Skeletal muscle tissue (tissue), 4 donors: ENCODE results near the gene COL12A1. TPM values are rescaled to one million over a fixed set of nuclear protein-coding genes. Genes with fewer than 3 reads are reported as not detected.
A peak's percentile ranks its signal among the peaks of the same experiment; 100 is the strongest.

Experiments
- H3K27ac ChIP-seq: one replicate; pipeline ENCODE4 v1.7.0; 2013; ENCODE audit warnings: mild to moderate bottlenecking, low read depth, low read length, inconsistent platforms
- H3K27me3 ChIP-seq, 3 donors: one replicate each; pipeline ENCODE4 v1.7.0; 2013; ENCODE audit warnings: low read length in 3 of 3; ENCODE audit not compliant: control insufficient read depth in 3 of 3, insufficient read depth in 3 of 3
- H3K36me3 ChIP-seq, 3 donors: one replicate each; pipeline ENCODE4 v1.7.0; 2013; ENCODE audit warnings: low read length in 3 of 3; ENCODE audit not compliant: control insufficient read depth in 3 of 3, insufficient read depth in 3 of 3
- H3K4me1 ChIP-seq, 3 donors: one replicate each; pipeline ENCODE4 v1.7.0; 2013; ENCODE audit warnings: low read length in 3 of 3, mild to moderate bottlenecking in 3 of 3; ENCODE audit not compliant: control insufficient read depth in 3 of 3, insufficient read depth in 3 of 3
- H3K4me3 ChIP-seq, 3 donors: one replicate each; pipeline ENCODE4 v1.7.0; 2013; ENCODE audit warnings: low read length in 3 of 3
- H3K9ac ChIP-seq, 3 donors: one replicate each; pipeline ENCODE4 v1.7.0; 2013; ENCODE audit warnings: low read length in 3 of 3, mild to moderate bottlenecking in 3 of 3, moderate library complexity in 2 of 3, low read depth in 1 of 3
- H3K9me3 ChIP-seq, 3 donors: one replicate each; pipeline ENCODE4 v1.7.0; 2013; ENCODE audit warnings: low read length in 3 of 3; ENCODE audit not compliant: control insufficient read depth in 3 of 3
- total RNA-seq: library from RNA; depleted of rRNA; stranded (reverse); fragments of >200 nt; gene quantifications from one replicate; pipeline ENCODE4 v1.2.3, GENCODE V29; 2014
- donor health status: Osteomylitis.

COL12A1 gene
- total RNA-seq, 1 donor from 2014 or later, result 474 TPM

DNA sequence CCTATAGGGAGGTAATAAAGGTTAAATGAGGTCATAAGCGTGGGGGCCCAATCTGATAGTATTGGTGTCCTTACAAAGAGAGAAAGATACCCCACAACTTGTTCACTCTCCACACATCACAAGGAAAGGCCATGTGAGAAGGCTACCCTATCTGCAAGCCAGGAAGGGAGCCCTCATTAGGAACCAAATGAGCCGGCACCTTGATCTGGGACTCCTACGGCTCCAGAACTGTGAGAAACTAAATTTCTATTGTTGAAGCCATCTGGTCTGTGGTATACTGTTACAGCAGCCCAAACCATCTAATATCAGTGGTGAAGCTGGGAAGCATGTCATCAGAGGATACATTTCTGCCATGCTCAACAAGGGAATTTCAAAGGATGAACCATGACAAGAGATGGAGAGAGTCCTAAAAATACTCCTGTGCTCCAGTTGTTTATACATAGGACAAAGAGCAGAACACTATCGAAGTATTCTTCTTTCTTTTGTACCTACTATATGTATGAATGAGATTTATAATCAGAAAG lies 27.3 kb upstream of the COL12A1 start:
- Histone ChIP-seq H3K27me3 (no peaks in the 10 kb centered on the region), H3K4me3 (no peak overlapping the region), H3K4me1 (peaks cover 5 to 7% (median 6%) of the 10 kb centered on the region in 3 donors), H3K9ac (no peak overlapping the region), H3K27ac (no peak overlapping the region), H3K36me3 (peaks cover 8 to 18% (median 14%) of the 10 kb centered on the region in 3 donors), H3K9me3 (no peaks in the 10 kb centered on the region)

DNA sequence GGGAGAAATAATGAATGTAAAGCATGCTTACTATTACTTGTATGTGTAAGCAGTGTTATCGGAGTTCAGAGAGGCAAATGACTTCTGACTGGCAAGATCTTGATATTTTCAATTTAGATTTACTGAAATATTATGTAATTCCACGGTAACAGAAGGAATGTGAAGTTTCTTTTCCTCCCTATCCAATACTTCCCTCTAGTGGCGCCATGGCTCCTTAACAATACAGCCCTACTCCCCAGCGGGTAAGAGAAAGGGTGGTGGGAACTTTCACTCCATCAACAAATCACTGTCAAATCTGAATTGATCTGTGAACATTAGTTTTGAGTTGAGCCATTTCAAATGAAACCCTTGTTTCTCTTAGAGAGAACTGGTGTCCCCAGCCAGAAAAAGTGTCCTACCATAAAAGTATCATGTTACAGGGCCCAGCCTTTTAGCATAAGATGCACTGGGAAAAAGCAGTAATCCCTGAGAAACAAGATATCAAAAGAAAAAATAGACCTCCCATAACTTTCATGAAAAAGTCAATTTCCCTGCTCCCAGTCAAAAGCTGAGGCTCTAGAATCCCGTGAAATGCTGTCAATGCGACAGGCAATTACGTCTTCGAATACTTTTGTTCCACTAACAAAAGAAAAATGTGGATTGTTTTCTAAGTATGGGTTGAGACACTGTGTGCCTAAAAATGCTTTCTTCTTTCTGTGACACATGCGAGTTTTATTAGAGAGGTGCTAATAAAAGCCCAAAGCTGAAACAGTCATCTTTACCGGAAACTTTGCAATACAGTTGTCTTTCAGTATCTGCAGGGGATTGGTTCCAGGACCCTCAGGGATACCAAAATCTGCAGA lies 24.9 kb upstream of the COL12A1 start:
- no peaks in the 10 kb centered on the region for H3K36me3 ChIP-seq

DNA sequence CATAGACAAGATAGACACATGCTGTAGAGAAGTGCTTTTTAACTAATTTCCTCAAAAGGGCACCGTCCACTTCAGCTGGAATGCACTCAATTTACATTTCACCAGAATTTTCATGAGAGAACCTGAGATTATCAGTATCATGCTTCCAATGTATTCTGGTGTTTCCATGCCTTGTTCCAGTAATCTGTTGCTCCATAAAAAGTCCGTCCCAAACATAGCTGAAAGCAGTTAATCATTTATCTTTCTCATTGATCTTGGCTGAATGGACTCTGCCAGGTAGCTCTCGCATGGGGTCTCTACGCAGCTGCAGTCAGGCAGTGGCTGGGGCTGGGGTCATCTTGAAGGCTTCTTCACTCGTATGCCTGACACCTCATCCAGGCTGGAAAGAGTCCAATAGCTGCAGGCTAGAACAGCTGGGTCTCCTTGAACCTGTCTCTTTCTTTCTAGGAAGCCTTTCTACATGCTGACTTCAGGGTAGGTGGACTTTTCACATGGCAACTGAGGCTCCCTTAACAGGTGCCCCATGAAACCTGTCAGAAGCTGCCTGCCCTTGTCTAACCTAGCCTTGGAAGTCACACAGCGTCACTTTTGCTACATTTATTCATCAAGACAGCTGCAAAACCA lies 18.6 kb upstream of the COL12A1 start:
- no peak overlapping the region for H3K27ac ChIP-seq
- no peak overlapping the region for H3K4me3 ChIP-seq
- no peak overlapping the region for H3K9ac ChIP-seq
- no peaks in the 10 kb centered on the region for H3K36me3 ChIP-seq
- H3K27me3 ChIP-seq, result no peaks in the 10 kb centered on the region
- no peaks in the 10 kb centered on the region for H3K4me1 ChIP-seq
- H3K9me3 ChIP-seq, result no peaks in the 10 kb centered on the region

More for the DNA sequence above, 24.9 kb upstream of the COL12A1 start:
- Histone ChIP-seq H3K27ac (no peak overlapping the region), H3K4me1 (peaks cover 5 to 7% (median 6%) of the 10 kb centered on the region in 3 donors), H3K9ac (no peak overlapping the region), H3K9me3 (no peaks in the 10 kb centered on the region), H3K4me3 (peak overlapping the region in 1 of 3 donors; percentile 31), H3K27me3 (no peaks in the 10 kb centered on the region)

- Histone ChIP-seq H3K27me3 (no peaks in the 10 kb centered on the region), H3K4me1 (no peaks in the 10 kb centered on the region), H3K9ac (no peak overlapping the region), H3K36me3 (no peaks in the 10 kb centered on the region), H3K4me3 (no peak overlapping the region), H3K9me3 (no peaks in the 10 kb centered on the region), H3K27ac (no peak overlapping the region)
Measured at GRCh38 chr6:75223428-75223827, 17.6 kb upstream of the COL12A1 start.

GRCh38 chr6:75222261-75222660 lies 16.4 kb upstream of the COL12A1 start:
- no peak overlapping the region for H3K9ac ChIP-seq
- H3K4me1 ChIP-seq, result no peaks in the 10 kb centered on the region
- no peaks in the 10 kb centered on the region for H3K36me3 ChIP-seq
- no peak overlapping the region for H3K27ac ChIP-seq
- H3K27me3 ChIP-seq, result no peaks in the 10 kb centered on the region
- no peaks in the 10 kb centered on the region for H3K9me3 ChIP-seq
- H3K4me3 ChIP-seq, result no peak overlapping the region

- no peaks in the 10 kb centered on the region for H3K4me1 ChIP-seq
Measured at GRCh38 chr6:75221116-75221515, 15.3 kb upstream of the COL12A1 start.

GRCh38 chr6:75220357-75220756 lies 14.5 kb upstream of the COL12A1 start:
- H3K36me3 ChIP-seq, result no peaks in the 10 kb centered on the region
- no peak overlapping the region for H3K27ac ChIP-seq

More at GRCh38 chr6:75221116-75221515, 15.3 kb upstream of the COL12A1 start:
- no peaks in the 10 kb centered on the region for H3K9me3 ChIP-seq
- H3K36me3 ChIP-seq, result no peaks in the 10 kb centered on the region
- no peaks in the 10 kb centered on the region for H3K27me3 ChIP-seq
- H3K4me3 ChIP-seq, result no peak overlapping the region
- H3K9ac ChIP-seq, result no peak overlapping the region
- H3K27ac ChIP-seq, result no peak overlapping the region

DNA sequence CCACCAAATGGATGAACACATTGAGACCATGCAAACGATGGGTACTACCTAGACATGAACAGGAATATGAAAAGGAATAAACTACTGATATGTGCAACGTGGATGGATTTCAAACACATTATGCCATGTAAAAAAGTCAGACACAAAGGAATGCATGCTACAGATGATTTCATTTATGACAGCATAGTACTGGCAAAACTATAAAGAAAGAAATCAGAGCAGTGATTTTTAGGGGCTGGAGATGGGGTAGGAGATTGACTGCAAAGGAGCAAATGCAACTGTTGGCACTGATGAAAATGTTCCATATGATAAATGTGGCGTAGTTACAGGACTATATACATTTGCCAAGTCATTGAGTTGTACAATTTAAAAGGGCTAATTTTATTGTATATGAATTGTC lies 13.4 kb upstream of the COL12A1 start:
- no peak overlapping the region for H3K9ac ChIP-seq
- H3K9me3 ChIP-seq, result no peaks in the 10 kb centered on the region
- H3K27me3 ChIP-seq, result no peaks in the 10 kb centered on the region
- H3K4me3 ChIP-seq, result no peak overlapping the region
- no peaks in the 10 kb centered on the region for H3K4me1 ChIP-seq
- no peak overlapping the region for H3K27ac ChIP-seq
- no peaks in the 10 kb centered on the region for H3K36me3 ChIP-seq

More at GRCh38 chr6:75220357-75220756, 14.5 kb upstream of the COL12A1 start:
- Histone ChIP-seq H3K4me3 (no peak overlapping the region), H3K27me3 (no peaks in the 10 kb centered on the region), H3K9me3 (no peaks in the 10 kb centered on the region), H3K4me1 (no peaks in the 10 kb centered on the region), H3K9ac (no peak overlapping the region)

GRCh38 chr6:75217193-75217592 lies 11.3 kb upstream of the COL12A1 start:
- no peaks in the 10 kb centered on the region for H3K4me1 ChIP-seq
- H3K4me3 ChIP-seq, result no peak overlapping the region
- no peaks in the 10 kb centered on the region for H3K9me3 ChIP-seq
- H3K27ac ChIP-seq, result peak overlapping the region; percentile 11
- no peak overlapping the region for H3K9ac ChIP-seq
- H3K27me3 ChIP-seq, result no peaks in the 10 kb centered on the region
- H3K36me3 ChIP-seq, result no peaks in the 10 kb centered on the region

DNA sequence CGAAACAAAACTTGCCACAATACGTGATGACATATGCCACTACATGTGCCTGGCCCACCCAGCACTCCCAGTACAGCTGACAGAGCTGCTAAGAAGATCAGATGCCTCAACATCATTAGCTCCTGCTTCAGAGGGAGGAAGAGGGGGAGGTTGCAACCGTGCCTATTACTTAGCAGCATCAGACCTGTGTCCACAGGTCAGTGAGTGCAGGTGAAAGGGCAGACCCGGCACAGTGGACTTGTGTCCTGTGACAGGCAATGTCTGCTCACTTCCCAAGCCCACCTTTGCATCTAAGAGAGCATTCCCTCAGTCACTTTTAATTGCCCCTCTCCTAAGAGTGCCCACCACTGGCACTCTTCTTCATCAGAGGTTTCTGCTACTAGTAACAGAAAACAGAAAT lies 9.4 kb upstream of the COL12A1 start:
- Histone ChIP-seq H3K4me1 (no peaks in the 10 kb centered on the region), H3K27me3 (no peaks in the 10 kb centered on the region), H3K27ac (no peak overlapping the region), H3K9me3 (no peaks in the 10 kb centered on the region), H3K36me3 (no peaks in the 10 kb centered on the region), H3K4me3 (no peak overlapping the region), H3K9ac (no peak overlapping the region)
